Ammon's horn (tissue), 1 donor: ENCODE results near the gene GANAB.
A peak's percentile ranks its signal among the peaks of the same experiment; 100 is the strongest.
"Not testable (repeated sequence)": the region's sequence is repeated elsewhere in the genome, so short reads cannot be mapped to it uniquely, and the experiment has no call there.

Source experiments
- DNase-seq: peaks from one replicate; pipeline ENCODE4 v3.0.0-alpha.2; 2016; ENCODE audit warnings: low spot score

Gene GANAB

DNA sequence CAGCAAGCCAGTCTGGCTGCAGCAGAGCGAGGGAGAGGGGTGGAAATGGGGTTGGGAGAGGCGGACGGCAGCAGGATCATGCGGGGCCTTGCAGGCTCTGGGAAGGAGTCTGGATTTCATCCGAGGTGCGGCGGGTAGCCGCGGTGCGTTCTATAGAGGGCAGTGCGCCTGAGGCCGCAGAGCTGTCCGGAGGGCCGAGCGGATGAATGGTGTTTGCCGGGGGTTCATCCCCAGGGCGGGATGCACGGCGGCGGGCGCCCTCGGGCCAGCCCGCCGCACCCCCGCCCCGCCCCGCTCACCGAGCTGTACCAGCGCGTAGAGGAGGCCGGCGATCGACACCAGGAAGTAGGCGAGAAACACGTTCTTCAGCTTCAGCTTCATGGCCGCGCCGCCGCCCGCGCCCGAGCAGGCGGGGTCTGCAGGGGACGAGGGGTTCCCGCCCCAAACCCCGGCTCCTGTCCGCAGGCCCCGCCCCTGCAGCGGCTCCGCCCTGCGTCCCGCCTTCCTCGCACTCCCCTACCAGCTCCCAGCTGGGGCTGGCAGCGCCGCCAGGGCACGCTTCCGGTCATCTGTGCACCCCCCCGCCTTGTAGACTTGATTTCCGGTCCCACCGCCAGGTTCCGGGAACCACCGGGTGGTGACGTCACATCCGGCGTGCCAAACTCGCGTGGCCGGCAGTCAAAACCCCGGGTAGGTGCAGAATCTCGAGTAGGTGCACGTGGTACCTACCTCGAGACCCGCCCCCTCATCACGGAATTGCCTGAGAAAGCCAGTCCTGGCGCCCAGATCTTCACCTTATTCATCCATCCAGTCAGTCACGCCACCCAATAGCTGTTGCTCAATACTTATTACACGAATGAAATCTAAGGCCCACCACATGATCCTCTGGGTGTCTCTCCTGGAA, 24.6 kb downstream of the GANAB start, which contains the start of gene B3GAT3:
Gene B3GAT3 (minus strand): TSS at position 420 of the 904 bp plus-strand sequence. CDS start 39 bp downstream, at position 381.
- peak; percentile 99 for DNase-seq

DNA sequence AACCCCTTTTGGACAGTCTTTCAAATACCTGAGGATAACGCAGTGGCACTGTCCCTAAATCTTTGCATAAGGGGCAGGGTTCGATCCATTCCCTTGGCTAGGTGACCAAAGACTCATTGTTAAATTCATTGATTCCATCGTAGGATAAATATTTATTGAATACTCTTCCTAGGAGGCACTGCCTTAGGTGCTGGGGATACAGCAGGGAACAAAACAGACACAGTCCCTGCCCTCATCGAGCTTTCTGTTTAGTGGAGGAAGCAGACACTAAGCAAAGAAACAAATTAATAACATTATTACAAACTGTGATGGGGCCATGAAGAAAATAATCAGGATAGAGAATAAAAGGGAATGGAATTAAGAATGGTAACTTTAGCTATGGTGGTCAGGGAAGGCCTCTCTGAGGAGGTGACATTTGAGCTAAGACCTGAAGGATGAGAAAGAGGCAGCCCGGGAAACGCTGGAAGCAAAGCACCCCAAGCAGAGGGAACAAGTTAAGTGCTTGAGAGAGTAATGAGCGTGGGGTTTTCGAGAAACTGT, 25.3 kb downstream of the GANAB start:
- DNase-seq: no peak

DNA sequence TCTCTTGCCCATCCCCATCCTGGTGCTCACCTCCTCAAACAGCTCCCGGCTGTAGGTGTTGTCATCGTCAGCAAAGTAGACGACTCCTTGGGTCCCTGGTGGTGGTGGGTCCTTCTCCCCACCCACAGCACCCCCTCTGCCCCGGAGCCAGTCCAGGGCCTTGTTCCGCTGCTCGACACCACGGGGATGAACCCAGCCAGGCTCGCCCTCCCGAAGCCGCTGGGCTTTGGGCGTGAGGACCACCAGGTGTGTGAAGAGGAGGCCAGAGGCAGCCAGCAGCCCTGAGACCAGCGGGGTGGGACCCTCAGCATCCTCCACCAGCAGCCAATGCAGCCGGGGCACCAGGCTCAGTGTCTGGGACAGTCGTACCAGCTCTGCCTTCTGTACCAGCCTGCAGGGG, 29.5 kb downstream of the GANAB start:
- DNase-seq: not testable (repeated sequence)

DNA sequence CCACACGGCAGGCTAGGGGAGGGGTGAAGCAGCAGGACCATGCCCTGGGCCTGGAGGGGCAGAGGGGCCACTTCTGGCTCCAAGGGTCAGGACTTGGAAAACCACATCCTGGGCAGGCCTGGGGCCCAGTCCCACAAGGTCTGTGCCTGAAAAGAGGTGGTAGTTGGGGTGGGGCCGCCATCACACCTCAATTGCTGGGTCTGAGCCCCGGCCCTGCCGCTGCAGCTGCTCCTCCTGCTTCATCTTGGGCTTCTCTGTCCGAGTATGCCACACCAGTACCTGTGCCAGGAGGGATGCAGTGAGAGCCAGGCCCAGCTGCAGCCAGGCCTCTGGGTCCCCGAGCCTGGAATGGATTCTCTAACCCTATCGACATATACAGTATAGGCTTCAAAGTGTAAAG, 30.9 kb downstream of the GANAB start:
- no peak for DNase-seq

DNA sequence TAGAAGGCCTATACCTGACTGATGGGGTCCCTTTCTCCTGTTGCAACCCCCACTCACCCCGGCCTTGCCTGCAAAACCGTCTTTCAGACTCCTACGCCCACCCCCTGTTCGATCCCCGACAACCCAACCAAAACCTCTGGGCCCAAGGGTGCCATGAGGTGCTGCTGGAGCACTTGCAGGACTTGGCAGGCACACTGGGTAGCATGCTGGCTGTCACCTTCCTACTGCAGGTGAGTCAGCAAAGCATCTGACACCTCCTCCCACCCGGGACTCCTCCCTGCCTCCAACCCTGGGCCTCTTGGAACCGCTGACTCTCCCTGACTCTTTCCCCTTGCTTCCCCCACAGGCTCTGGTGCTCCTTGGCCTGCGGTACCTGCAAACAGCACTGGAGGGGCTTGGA, 32.1 kb downstream of the GANAB start:
- DNase-seq: no peak

DNA sequence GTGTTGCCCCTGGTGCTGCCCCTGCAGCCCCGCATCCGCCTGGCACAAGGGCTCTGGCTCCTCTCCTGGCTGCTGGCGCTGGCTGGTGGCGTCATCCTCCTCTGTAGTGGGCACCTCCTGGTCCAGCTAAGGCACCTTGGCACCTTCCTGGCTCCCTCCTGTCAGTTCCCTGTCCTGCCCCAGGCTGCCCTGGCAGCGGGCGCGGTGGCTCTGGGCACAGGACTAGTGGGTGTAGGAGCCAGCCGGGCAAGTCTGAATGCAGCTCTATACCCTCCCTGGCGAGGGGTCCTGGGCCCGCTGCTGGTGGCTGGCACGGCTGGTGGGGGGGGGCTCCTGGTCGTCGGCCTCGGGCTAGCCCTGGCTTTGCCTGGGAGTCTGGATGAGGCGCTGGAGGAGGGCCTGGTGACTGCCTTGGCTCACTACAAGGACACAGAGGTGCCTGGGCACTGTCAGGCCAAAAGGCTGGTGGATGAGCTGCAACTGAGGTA, 33.1 kb downstream of the GANAB start:
- no peak for DNase-seq

DNA sequence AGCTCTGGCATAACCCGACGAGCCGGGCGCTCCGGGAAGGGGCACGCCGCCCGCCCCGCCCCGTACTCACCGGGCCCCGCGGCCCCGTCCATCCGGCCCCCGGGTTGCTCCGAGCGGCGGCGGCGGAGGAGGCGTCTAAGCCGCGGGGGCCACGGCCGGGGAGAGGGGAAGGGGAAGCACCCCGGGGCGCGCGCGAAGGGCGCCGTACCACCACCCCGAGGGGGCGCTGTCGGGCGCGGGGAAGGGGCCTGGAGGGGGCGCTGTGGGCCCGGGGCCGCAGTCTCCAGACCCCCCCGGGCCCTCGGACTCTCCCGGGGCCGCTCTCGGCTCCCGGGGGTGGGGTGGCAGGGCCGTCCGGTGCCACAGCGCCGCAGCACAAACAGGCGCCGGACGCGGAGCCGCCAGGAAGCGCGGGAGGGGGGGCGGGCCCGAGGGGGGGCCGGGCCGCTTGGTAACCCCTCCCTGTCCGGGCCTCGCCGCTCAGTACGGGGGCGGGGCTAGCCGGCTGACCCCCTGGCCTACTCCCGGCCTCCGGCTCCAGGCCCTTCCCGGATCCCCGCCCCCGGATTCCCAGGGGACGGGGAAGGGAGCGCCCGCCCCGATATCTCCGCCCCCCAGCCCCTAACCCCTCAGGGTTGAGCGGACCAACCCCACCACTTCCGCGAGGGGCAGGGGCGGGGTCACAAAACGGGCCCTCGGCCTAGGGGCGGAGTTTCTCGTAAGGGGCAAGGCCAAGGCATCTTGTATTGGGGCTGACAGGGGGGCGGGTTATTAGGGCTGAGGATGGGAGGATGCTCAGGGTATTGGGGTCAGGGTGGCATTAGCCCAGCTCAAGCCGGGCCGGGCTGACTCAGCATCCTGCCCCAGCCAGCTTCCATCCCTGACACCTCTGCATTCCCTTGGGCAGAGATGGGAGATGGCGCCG, 33.8 kb downstream of the GANAB start, which contains the start of the genes EML3 and ROM1:
Gene EML3 (minus strand): TSS at position 410 of the 925 bp plus-strand sequence. CDS start 318 bp downstream, at position 92.
Gene ROM1 (plus strand): TSS at position 892 of the 925 bp plus-strand sequence. CDS start 25 bp downstream, at position 917.
- DNase-seq: peak; percentile 90

DNA sequence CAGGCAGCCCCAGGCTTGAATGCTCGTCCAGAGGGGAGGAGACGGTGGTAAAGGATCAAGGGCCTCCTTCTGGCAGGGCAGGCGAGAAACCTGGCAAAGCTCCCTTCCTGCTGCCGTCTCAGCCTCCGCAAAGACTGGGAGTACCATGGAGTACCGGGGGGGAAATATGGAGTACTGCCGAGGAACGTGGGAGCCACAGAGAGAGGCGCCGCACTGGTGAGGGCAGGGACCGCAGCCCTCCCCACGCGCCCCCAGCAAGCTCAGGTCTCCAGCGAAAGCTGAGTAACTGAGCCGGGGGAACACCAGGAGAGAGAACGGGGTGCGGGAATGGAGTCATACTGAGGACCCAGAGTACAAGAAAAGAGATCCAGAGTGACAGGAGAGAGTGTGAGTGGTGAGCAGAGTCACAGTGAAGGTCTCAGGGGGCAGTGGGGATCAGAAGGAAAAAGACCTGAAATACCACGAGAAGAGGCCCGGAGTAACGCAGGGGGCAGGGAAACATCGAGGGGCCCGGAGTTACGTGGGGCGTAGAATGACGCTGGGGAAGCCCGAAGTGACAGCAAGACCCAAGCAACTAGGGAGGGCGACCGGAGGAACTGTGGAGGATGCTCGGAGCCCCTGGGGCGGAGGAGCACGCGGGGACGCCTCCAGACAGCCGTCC, 34.6 kb downstream of the GANAB start:
- peak; percentile 68 for DNase-seq

DNA sequence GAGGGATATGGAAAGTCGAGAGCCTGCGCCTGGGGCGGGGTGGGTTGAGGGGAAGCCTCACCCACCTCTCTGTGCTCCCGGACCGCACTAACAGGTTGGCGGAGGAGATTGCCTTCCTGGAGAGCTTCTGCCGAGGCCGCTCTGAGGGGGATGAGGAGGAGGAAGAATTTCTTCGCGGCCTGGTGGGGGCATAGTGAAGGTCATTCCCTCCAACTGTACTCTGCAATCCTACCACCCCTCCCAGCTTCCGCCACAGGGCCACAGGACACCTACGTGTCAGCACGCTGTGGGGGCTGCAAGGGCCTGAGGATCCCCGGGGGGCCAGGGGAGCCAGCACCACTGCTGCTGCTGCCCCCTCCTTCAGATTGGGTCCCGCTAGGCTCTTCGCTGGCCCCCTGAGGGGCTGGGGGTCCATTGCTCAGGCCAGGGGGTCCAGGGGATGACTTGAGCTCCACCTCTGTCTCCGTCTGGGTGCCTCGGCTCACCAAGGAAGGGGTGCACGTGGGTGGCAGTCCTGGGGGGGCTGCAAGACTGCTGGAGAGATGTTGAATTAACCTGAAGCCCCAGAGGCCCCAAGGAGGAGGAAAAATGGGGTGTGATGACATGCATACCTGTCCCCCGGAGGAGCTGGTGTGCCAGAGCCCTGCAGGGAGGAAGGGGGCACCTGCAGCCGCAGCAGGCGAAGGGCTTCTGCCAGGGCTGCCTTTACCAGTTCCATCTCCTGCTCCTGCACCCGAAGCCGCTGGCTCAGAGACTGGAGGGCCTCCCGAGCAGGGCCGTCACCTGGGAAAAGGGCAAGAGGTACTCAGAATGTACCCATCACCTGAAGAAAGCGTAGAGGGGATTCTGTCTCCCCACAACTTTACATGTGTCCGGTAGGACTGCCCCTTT, 35.4 kb downstream of the GANAB start:
- DNase-seq: no peak

DNA sequence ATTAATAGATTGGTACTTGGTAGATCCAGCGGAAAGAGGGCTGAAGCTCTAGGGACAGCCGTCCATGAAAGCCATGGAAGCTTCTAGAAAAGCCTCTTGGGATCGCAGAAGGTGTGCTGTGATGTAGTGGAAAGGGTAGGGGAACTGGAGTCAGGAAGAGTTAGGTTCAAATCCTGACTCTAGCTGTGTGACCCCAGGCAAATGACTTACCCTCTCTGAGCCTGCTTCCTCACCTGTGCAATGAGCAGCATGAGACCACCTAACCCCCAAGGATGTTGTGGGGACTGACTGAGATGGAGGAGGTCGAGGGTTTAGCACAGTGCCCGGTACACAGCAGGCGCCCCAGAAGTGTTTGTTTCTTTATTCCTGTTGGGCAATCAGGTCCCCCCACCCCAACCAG, 36.0 kb downstream of the GANAB start:
- no peak for DNase-seq

DNA sequence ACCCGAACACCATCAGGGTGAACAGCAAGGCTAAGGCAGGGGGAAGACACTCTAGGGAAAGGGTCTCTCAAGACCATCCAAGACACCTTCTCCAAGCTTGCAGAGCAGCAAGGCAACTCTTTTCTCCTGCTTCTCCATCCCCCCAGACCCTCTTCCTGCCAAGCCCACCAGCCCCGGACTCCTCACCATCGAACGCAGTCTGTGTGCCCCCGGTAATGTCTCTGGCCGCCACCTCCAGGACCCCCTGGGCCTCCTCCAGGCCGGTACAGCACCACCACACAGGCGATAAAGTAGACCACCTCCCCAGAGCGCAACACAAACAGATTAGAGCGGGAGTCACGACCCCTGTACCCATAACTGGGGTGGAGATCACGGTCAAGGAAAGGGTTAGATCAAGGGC, 37.6 kb downstream of the GANAB start:
- no peak for DNase-seq

DNA sequence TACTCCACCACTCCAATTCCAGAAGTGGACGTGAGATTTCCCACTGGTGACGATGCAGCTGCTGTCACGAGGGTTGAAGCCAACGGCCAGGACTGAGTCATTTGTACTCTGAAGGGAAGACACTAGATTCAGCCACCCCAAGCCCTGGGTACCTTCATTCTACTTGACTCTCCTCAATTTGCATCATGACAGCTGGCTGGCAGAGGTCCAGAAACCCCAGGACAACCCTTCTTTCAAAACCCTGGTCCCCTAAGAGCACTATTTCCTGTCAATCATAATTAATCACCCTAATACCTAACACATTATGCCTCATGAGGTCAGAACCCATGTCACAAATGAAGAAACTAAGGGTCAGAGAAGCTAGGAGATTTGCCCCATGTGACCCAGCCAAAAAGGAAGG, 38.7 kb downstream of the GANAB start:
- DNase-seq: no peak

DNA sequence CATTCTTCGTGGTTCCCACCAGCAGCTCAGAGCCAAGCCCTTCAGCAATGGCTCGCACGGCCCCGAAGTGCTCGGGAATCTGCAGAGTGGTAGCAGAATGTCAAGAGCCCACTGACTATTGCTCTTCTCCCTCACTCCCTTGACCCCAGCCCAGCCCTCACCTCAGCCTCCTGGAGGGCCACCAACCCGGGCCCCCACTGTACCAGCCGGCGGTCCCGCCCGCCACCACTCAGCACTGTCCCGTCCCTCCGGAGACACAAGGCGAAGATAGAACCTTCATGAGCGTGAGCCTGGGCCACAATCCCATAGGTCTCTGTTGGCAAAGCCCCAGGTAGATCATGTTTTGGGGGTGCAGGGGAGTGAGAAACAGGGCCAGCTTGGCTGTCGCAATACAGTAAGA, 40.5 kb downstream of the GANAB start:
- no peak for DNase-seq

DNA sequence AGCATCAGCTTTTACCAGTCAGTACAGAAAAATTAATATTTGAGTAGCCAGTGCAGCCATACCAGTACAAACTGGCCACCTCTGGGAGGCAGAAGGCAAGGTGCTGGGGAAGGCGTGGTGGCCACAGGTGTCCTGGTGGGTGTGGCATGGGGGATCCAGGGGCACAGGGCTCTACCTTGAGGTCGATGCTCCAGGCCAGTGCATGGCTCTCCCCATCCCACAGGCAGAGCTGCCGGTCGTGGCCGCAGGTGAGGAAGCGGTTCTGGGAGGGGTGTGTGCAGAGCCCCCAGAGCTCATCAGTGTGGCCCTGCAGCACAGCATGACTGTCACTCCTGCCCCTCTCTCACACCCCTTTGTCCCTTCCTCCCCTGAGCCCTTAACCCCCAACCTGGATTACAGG, 40.9 kb downstream of the GANAB start:
- DNase-seq: no peak

DNA sequence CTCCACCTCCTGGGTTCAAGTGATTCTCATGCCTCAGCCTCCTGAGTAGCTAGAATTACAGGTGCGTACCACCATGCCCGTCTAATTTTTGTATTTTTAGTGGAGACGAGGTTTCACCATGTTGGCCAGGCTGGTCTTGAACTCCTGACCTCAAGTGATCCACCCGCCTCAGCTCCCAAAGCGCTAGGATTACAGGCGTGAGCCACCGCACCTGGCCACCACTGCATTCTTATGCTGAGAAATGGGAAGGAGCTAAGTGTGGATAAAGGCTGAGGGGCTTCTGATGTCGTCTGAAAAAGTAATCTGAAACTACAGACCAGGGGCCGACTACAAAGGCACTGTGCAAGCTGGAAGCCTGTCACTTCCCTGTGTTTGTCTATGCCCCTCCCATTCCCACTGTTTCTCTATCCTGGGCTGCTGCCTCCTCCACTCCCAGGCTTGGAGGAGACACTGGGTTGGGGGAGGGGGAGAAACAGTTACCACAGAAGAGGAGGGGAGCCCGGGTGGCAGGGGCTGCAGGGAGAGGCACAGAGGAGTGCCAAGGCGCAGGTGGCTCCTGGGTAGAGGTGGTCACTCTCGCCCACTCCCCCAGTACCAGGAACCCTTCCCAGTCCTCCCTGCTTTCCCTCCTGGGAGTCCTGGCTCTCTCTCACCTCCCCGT, 41.8 kb downstream of the GANAB start:
- DNase-seq: no peak

DNA sequence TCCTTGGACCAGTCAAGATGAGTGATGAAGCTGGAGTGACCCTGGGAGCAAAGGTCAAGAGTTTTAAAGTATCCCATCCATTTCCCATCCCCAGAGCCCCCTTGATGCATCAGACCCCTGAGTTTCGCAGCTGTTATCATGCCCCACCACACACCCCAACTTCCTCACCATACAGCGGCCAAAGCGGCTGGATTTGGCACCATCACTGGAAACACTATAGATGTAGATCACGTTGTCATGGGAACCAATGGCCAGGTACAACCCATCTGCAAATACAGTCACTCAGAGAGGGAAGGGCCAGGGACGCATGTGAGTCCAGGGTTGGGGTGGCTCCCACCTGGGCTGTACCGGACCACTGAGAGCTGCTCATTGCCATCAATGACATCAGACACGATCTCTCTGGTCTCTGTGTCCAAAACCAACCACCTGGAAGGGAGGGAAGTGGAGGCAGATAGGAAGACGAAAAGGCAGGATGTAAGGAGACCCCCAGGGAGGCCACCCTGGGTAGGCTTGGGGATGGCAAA, 42.6 kb downstream of the GANAB start:
- no peak for DNase-seq

DNA sequence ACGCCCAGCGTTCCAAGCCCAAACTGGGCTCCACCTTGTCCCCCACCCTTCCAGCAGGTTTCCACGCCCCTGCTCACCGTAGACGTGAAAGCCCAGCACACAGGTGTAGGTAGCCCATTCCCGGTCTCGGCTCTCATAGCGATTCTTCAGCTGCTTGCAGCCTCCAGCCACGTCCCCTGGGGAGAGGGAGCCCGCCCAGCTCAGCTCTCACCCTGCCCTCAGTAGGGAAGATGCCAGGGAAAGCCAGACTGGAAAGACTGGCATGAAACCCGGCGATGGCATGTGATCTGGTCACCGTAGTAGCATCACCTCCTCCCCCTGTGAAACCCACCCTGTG, 43.4 kb downstream of the GANAB start:
- DNase-seq: no peak

DNA sequence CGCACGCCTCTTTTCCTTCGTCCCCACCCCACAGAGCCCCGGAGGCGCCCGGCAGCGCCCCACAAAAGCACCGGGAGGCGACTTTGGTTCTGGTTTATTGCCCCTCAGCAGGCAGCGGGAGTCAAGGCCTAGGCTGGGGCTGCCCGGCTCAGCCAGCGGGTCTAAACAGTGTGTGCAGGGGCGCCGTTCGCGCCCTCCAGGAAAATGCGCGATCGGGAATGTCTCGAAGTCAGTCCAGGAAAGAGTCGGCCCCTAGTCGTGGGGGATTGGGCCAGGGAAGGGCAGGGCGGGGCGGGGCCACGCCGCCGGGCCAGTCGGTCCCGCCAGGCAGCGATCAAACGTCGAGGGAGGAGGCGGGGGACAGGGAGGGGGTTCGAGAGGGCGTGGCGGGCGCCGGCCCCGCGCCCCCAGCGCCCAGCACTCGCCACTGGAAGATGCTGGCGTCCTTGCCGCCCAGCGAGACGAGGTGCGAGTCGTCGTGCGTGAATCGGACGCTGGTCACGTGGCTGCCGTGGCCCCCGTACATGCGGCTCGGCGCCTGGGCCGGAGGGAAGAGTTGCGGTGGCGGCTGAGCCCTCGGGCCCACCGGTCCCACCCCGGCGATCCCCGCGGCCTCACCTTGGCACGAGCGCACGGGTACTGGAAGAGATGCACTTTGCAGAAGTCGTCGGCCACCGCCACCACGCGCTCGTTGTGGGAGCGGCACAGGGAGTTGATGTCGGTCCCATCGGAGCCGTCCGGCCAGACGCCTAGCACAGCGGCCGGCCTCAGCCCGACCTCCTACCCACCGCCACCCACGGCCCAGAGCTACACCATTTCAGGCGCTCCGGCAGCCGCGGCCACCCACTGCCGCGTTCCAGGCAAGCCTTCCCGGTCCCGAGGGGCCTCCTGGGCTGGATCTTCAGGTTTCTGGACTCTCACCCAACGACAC, 44.0 kb downstream of the GANAB start:
- DNase-seq: peak; percentile 84
